Embryonic facial prominence (tissue), 1 donor: ENCODE results near the gene STAMBPL1.
"Not testable (repeated sequence)": the region's sequence is repeated elsewhere in the genome, so short reads cannot be mapped to it uniquely, and the experiment has no call there.

Experiments
- DNase-seq: peaks from one replicate; pipeline ENCODE4 v3.0.0-alpha.2; 2016; ENCODE audit errors: extremely low spot score

The STAMBPL1 gene

DNA sequence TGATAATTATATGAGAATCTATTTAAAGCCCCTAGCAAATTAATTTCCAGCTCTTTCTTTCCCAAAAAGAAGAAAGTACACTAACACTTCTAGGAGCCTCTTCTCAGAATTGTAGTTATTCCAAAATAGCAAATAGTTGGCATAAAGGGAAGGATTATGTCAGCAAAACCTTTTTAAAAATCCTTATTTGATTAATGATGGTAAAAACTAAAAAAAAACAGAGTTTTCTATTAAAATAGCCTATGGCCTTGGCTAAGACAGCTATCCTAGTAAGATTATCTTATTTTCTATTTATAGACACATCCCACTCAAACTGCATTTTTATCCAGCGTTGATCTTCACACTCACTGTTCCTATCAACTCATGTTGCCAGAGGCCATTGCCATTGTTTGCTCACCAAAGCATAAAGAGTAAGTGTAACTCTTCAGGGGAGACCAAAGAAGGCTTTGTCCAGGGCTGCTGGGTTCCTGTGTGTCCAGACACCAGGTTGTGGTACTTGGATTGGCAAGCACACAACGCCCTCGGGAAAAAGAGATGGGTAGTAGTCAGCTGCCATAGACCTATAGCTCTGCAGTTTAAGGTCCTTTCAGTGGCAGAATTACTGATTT, 41.0 kb downstream of the STAMBPL1 start:
- no peak for DNase-seq

DNA sequence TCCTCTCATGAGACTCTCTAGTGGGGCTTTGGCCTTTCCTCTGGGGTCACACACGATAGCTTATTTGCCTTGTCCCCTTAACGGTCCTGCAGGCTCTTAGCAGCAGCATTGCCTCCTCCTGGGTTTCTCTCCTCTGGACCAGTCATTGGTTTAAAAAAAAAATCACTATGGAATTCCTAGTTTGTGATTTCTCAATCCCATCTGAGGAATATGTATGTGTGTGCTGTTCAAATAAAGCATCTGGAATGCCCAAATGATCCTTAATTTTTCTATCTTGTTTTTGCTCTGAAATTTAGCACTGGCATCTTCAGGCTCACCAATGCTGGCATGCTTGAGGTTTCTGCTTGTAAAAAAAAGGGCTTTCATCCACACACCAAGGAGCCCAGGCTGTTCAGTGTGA, 42.0 kb downstream of the STAMBPL1 start:
- DNase-seq, result no peak

DNA sequence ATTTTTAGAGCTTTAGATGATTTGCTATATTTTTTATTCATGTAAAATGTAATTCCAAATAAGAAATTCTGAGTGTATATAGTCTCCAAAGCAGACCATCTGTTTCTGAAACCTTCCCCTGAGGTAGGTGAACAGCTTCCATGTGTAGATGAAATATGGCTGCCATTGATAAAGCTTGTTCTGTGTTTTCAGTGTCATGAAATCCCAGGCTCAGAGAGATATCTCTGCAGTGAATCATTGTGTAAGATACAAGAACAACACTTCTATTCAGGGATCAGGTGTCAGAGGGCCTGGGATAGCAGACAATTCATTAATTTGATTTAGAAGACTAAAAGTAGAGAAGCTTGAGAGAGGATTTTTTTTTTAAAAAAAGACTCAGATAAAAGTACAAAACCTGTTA, 43.5 kb downstream of the STAMBPL1 start:
- DNase-seq, result no peak

DNA sequence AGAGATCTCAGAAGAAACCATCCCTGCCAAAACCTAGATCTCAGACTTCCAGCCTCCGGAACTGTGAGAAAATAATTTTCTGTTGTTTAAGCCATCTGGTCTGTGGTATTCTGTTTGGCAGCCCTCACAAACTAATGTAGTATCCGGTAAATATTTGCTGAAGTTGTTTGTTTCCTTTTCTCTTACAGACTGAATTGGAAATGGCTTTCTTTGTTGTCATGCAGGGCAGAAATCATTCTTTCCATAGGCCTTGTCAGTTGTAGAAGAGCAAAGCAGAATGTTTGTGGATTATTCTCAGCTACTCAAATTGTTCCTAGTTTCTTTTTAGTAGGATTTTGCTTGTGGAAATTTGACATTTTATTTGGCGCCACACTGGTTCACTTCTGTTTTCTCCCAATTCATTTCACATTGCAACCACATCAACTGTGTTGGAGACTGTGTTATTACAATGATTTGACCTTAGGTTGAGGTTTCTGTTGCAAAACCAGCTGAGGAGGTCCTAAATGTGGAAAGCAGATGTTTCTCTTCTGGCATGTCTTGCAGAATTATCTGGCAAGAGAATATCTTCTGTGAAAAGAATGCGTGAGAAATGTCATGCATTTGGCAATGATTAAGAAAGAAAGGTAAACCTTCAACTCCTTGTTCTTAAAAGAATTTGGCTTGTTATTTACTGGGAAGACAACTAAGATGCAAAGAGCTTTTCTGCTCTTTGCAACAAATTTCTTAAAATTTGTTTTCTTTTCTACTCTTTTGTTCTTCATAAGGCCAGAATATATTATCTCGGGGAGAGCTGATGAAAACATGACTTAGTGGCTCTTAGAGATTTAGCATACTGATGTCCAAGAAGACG, 46.7 kb downstream of the STAMBPL1 start:
- DNase-seq, result peak; percentile 34

DNA sequence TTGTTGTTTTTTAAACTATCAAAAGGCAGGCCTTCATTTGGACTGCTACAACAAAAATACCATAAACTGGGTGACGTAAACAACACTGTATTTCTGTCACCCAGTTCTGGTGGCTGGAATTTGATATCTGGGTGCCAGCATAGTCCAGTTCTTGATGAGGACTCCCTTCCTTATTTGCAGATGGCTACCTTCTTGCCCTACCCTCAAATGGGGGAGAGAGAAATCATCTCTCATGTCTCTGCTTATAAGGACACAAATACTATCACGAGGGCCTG, 47.3 kb downstream of the STAMBPL1 start:
- DNase-seq, result no peak

DNA sequence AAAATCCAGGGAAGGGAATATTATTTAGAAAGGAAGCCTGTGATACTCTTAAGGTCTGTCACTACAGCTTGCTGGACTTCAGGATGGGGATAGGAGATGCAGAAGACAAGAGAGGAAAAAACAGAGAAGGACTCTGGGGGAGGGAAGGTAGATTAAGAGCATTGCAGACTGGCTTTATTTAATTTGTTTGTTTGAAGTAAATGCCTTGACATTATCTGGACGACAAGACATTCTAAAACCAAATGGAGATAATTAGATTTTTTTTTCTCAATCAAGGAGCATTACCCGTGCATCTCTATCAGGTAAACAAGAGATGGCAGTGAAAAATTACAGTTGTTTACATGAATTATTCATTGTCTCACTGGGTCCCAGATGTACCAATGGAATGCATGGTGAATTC, 48.2 kb downstream of the STAMBPL1 start:
- no peak for DNase-seq

DNA sequence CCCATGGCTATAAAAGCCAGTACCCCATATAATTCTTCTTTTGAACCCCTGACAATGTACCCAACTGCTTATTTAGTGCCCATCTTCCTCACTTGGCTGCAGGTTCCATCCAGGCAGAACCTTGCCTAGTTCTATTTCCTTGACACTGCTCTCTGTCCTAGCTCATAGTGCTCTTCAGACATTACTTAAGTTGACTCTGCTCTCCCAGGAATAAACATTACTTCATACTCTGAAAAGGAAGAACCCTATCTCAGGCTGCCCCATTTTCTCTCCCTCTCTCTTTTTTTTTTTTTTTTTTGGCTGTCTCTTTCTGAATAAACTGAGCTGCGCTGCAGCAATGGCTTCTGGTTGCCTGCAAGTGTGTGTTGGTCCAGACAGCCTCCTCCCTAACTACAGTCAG, 51.5 kb downstream of the STAMBPL1 start:
- no peak for DNase-seq

DNA sequence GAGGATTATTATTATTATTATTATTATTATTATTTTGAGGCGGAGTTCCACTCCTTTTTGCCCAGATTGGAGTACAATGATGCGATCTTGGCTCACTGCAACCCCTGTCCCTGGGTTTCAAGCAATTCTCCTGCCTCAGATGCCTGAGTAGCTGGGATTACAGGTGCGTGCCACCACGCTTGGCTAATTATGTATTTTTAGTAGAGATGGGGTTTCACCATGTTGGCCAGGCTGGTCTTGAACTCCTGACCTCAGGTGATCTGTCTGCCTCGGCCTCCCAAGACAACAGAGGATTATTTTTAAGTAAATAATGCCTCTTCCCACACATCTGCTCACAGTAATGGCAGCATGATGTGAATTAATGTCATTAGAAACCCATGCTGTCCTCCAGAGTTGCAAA, 52.0 kb downstream of the STAMBPL1 start:
- DNase-seq, result not testable (repeated sequence)

DNA sequence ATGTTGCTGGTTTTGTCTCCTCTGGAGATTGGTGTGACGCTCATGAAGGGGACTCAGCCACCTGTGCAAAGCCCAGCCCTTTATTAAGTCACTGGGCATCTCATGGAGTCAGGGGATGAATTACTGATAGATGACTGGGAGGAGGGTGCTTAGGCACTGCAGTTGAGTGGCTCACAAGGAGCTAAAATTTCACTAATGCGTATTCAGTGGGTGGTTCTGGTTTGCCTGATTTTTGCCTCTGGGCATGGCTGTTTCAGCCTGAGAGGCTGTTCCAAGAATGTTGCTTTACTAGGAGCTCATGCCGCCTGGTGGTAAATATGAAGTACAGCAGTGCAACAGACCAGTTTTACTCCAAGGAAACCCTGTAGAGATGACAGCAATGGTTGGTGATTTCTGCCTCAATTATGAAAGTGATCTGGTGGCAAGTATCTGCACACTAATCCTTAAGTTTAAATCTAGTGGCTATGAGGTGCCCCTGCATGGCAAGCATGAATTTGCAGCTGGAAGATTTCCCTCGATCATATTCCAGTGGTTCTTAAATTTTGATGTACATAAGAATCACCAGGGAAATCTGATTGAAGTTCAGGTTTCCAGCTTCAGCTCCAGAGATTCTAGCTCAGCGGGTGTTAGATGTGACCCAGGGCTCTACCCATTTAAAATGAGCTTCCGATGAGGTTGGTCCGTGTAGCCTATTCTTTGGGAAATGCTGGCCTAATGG, 52.7 kb downstream of the STAMBPL1 start:
- DNase-seq, result peak; percentile 75

DNA sequence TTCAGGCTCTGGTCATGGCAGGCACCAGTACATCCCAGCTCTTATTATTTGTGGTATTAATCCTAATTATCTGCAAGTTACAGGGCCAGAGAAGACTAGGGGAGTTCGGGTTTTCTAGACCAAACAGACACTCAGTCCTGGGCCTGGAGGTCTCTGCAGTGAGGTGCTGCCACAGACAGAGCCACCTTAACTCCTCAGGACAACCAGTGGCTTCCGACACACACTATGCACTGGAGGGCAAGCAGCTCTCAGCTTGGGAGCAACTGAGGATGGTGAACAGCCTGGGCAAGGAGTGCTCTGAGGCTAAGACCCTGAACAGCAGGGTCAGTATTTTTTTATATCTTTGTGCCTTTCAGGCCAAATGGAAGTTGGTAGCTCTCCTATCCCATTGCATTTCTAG, 53.5 kb downstream of the STAMBPL1 start:
- DNase-seq, result no peak

DNA sequence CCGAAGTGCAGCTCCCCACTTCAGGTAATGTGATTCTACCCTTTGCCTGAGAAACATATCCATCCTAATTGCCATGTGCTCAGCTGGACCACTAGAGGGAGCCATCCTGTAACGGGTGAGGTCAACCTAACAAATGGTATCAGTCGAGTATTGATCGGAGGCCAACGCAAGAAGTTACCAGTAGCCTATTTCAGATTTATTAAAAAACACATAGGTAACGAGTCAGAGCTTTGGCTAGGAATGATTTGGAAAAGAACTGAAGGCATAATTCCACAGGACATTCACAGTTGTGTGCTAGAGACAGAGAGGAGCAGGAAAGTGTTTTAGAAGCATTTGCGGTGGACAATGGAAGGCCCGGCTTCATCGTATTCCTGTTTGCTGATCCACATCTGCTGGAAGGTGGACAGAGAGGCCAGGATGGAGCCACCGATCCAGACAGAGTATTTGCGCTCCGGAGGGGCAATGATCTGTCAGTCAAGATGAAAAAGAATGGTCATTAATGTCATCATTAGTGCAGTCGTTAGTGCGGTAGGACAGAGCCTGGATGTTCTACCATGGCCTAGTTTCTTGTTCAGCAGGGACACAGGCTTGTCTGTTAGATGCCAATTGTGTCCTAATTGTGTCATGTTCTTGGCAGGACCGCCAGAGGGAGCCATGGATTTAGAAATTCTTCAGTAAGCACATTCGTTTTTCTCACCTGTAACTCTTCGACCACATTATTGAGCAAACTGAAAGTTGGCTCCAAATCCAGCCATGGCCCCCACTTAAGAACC, 55.0 kb downstream of the STAMBPL1 start:
- DNase-seq, result peak; percentile 63

DNA sequence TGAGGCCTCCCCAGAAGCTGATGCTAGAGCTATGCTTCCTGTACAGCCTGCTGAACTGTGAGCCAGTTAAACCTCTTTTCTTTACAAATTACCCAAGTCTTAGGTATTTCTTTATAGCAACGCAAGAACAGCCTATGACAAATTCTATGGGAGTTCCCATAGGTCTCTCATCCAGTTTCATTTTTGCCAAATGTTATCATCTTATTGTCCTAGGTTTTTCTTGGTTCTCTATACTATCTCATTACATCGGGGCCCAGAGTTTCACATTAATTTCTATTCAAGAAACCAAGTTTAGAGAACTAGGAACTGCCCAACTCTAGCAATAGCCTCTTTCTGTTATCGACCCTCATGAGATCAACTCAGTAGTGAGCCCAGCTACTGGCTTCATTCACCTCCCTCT, 56.6 kb downstream of the STAMBPL1 start:
- no peak for DNase-seq

DNA sequence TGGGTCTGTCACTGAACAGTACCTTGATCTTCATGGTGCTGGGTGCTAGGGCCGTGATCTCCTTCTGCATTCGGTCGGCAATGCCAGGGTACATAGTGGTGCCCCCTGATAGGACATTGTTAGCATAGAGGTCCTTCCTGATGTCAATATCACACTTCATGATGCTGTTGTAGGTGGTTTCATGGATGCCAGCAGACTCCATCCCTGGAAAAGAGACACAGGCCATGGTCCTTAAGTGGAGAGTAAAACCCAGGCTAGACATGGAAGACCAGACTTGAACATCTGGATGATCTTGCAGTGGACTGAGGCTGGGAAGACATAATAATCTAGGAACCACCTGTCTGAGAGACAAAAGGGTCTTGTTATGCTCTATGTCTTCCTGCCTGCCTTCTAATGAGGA, 58.0 kb downstream of the STAMBPL1 start:
- no peak for DNase-seq

DNA sequence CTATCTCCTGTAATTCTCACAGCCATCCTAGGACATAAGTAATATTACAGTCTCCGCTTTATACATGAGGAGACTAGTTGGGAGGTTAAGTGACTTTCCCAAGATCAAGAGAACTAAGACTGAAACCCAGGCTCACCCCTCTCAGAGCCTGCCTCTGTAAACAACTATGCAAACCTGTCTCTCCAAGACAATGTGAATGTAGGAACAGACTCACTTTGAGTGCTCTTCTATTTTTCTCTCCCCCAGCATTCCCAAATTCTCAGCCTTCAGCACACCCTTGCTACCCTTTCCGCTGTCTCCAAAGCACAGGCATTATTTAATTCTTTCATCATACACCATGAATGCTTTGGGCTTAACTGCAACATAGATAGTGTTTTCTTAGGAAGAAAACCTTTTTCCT, 58.9 kb downstream of the STAMBPL1 start:
- no peak for DNase-seq

DNA sequence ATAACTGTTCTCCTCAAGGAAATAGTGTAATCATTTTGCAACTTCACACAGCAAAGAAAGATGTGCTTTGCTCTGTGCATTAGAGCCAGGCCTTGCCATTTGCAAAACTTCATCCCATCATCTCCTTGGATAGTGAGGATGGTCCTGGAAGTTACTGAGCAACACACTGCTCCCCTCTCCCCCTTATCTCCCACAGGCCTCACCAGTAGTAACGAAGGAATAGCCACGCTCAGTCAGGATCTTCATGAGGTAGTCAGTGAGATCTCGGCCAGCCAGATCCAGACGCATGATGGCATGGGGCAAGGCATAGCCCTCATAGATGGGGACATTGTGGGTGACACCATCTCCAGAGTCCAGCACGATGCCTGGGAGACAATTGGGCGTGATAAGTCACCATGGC, 61.0 kb downstream of the STAMBPL1 start:
- no peak for DNase-seq

DNA sequence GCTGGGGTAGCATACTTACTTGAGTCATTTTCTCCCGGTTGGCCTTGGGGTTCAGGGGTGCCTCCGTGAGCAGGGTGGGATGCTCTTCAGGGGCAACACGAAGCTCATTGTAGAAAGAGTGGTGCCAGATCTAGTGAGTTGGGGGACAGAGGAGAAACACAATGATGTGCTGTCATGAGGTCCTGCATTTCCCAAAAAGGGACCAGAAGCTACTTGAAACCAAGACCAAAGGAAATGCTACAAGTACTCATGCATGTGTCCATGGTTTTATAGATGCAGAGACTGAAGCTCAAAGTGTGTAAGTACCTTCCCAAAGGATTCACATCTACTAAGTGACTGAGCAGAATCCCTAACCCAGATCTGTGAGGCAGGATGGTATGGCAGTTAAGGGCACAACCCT, 63.7 kb downstream of the STAMBPL1 start:
- no peak for DNase-seq

DNA sequence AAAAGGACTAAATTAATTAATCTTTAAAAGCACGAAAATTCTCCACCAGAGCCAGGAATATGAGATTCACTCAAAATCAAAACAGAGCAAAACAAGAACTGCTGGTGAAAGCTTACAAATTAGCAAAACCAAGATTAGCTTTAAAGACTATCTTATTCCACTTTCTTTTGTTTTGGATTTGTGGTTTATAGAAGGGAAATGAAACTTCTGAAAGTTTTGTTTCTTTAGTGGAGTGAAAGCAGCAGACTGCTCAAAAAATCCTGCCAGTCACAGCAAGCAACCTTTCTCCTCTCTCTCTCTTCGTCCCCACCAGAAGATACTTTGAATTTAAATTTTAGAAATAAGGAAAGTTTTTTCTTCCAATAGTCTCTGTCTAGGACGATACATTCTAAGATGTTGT, 64.8 kb downstream of the STAMBPL1 start:
- no peak for DNase-seq

DNA sequence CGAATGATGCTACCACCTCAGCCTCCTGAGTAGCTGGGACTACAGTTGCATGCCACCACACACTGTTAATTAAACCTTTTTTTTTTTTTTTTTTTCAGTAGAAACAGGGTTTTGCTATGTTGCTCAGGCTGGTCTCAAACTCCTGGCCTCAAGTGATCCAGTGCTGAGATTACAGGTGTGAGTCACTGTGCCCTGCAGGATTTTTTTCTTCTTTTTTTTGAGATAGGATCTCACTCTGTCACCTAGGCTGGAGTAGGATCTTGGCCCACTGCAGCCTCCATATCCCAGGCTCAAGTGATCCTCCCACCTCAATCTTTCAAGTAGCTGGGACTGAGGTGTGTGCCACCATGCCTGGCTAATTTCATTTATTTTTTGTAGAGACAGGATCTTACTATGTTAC, 66.2 kb downstream of the STAMBPL1 start:
- DNase-seq, result no peak

DNA sequence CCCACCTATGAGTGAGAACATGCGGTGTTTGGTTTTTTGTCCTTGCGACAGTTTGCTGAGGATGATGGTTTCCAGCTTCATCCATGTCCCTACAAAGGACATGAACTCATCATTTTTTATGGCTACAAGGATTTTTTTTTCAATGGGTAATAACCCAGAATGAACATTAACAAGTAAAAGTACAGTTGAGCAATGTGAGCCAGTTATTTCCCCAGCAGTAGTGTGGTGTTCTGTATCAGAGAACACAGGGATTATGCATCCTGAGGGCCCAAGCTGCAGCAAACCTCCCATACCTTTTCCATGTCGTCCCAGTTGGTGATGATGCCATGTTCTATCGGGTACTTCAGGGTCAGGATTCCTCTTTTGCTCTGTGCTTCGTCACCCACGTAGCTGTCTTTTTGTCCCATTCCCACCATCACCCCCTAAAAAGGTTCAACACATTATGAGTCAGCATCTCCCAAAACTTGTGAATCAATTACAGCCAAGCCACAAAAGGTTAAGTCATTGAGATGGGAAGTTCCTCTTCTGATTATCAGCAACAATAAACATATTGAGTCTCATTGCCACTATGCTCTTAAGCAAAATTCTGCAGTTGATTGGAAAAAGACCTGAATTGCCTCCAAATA, 67.0 kb downstream of the STAMBPL1 start:
- DNase-seq, result no peak

DNA sequence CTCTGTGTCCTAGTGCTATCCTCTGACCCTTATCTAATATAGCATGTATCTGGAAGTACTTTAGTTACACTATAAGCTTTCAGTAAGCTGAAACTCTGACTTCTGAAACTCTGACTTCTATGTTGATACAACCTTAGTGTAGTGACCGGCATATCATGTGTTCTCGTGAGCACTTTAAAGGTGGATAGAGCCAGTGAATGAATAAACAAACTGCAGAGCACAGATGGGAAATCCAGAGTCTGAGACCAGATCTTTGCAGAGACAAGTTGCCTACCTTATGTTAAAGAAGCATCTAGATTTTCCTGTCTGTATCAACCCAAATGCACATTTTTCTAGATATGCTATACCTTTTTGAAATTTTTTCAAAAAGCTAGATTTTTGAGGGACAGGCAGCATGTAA, 69.0 kb downstream of the STAMBPL1 start:
- DNase-seq, result no peak

DNA sequence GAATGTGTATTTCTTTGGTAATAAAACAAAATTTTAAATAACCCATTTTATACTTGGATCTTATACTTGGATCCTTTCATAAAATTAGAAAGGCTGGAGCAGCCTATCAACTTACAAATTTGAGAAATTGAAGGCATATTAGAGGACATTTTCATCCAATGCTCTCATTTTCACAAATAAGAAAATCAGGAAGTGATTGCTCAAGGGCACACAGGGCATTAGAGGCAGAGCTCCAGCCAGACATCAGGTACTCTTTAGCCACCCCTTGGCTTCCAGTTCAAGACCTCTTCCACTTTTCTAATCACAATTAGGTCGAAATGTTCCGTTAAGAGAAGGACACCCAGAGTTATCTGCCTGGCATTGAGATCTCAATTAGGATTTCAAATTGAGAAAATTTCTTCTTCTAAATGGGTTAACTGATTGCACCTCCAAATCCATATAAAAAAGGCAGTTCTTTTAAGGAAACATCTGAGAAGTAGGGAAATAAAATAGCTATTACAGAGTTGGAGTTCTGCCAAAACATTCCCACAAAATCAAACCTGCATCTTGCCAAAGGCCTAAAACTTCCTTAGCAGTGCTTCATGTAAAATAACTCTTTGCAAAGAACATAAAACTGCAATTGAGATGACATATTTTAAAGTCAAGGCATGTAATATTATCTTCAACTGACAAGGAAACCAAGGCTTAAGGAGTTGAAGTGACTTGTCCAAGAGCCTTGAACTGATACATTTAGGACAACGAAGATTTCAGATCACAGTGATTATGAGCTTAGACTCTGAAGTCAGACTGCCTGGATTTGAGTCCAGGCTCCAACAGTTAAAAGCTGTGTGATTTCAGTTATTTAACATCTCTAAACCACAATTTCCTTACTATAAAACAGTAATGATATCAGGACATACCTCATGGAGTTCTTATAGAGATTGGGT, 70.1 kb downstream of the STAMBPL1 start:
- peak; percentile 39 for DNase-seq
